GM12878 (cell line): ENCODE results near the gene TMC6. TPM values are rescaled to one million over a fixed set of nuclear protein-coding genes. Genes with fewer than 3 reads are reported as not detected.

Experiments used
- BACH1 ChIP-seq: fragments of 450-650 bp; IDR thresholded peaks from 2 replicates; pipeline ENCODE4 v1.6.1; 2017; ENCODE audit warnings: mild to moderate bottlenecking, borderline replicate concordance
- BMI1 ChIP-seq: fragments of 450-650 bp; IDR thresholded peaks from 2 replicates; pipeline ENCODE4 v1.6.1; 2016; ENCODE audit warnings: mild to moderate bottlenecking, moderate library complexity, borderline replicate concordance
- CHD1 ChIP-seq: IDR thresholded peaks from 2 replicates; pipeline ENCODE4 v1.6.1; 2012; ENCODE audit warnings: low read depth, low read length, improper control_type of control experiment
- CHD2 ChIP-seq: IDR thresholded peaks from 2 replicates; pipeline ENCODE4 v1.6.1; 2011; ENCODE audit warnings: low read depth, low read length, improper control_type of control experiment, borderline replicate concordance
- CHD4 ChIP-seq: fragments of 200-600 bp; sonication (generic); IDR thresholded peaks from 2 replicates; pipeline ENCODE4 v1.6.1; 2016; ENCODE audit warnings: mild to moderate bottlenecking
- DPF2 ChIP-seq: fragments of 450-650 bp; IDR thresholded peaks from 2 replicates; pipeline ENCODE4 v1.6.1; 2017; ENCODE audit warnings: mild to moderate bottlenecking
- EED ChIP-seq: sonication (generic); IDR thresholded peaks from 2 replicates; pipeline ENCODE4 v1.6.1; 2016; ENCODE audit warnings: antibody characterized with exemption, low read depth
- EGR1 ChIP-seq, 2 experiments: IDR thresholded peaks; 1 replicate in 1 of 2; 2 replicates in 1 of 2; pipeline ENCODE4 v1.6.1; 2011 to 2012; ENCODE audit warnings: low read depth in 2 of 2, low read length in 2 of 2, borderline replicate concordance in 1 of 2, mild to moderate bottlenecking in 1 of 2, moderate library complexity in 1 of 2
- GABPA ChIP-seq: IDR thresholded peaks from 2 replicates; pipeline ENCODE4 v1.6.1; 2014; ENCODE audit warnings: antibody characterized with exemption, low read depth, mild to moderate bottlenecking, inconsistent platforms
- IKZF2 ChIP-seq, 2 experiments: fragments of 450-650 bp; IDR thresholded peaks; 2 replicates each; pipeline ENCODE4 v1.6.1; 2017; ENCODE audit warnings: mild to moderate bottlenecking in 2 of 2, moderate library complexity in 2 of 2
- IRF4 ChIP-seq: IDR thresholded peaks from 2 replicates; pipeline ENCODE4 v1.6.1; 2011; ENCODE audit warnings: low read depth, low read length
- KDM1A ChIP-seq: fragments of 200-600 bp; sonication (generic); IDR thresholded peaks from 2 replicates; pipeline ENCODE4 v1.6.1; 2016; ENCODE audit warnings: borderline replicate concordance
- NR2F1 ChIP-seq: fragments of 450-650 bp; conservative IDR thresholded peaks from 2 replicates; pipeline ENCODE4 v1.6.1; 2017; ENCODE audit warnings: mild to moderate bottlenecking
- POLR2A ChIP-seq: IDR thresholded peaks from 2 replicates; pipeline ENCODE4 v1.6.1; 2011; ENCODE audit warnings: low read depth, mild to moderate bottlenecking, low read length
- RB1 ChIP-seq: fragments of 450-650 bp; formaldehyde crosslinking; IDR thresholded peaks from 2 replicates; pipeline ENCODE4 v1.6.1; 2017; ENCODE audit warnings: mild to moderate bottlenecking, borderline replicate concordance
- SMC3 ChIP-seq: IDR thresholded peaks from 2 replicates; pipeline ENCODE4 v1.6.1; 2011; ENCODE audit warnings: low read length, improper control_type of control experiment, borderline replicate concordance
- SREBF1 ChIP-seq: IDR thresholded peaks from 2 replicates; pipeline ENCODE4 v1.6.1; 2012; ENCODE audit warnings: mild to moderate bottlenecking, low read length
- STAT1 ChIP-seq: fragments of 450-650 bp; conservative IDR thresholded peaks from 2 replicates; pipeline ENCODE4 v1.6.1; 2014; ENCODE audit warnings: antibody characterized with exemption, mild to moderate bottlenecking
- STAT3 ChIP-seq: IDR thresholded peaks from 2 replicates; pipeline ENCODE4 v1.6.1; 2011; ENCODE audit warnings: low read depth, low read length, improper control_type of control experiment
- TCF7 ChIP-seq: IDR thresholded peaks from 2 replicates; pipeline ENCODE4 v1.6.1; 2014; ENCODE audit warnings: antibody characterized with exemption, borderline replicate concordance
- ZNF384 ChIP-seq: IDR thresholded peaks from 2 replicates; pipeline ENCODE4 v1.6.1; 2012; ENCODE audit warnings: low read depth, mild to moderate bottlenecking, low read length, improper control_type of control experiment, borderline replicate concordance
- polyA plus RNA-seq, 11 experiments: library from polyadenylated mRNA; depleted of rRNA in 4 of 11; unstranded in 6 of 11; stranded (reverse) in 5 of 11; fragments of >200 nt; fragmentation: Nextera tagmentation in 4 of 11; fragmentation: Illumina TruSeq in 1 of 11; extraction: Ambion mirVana in 4 of 11; extraction: Trizol in 1 of 11; gene quantifications; 1 replicate in 1 of 11; 2 replicates in 10 of 11; pipeline versions ENCODE4 v1.2.1 to v1.2.3, GENCODE V29; 2011 to 2016; ENCODE audit warnings: inconsistent platforms in 2 of 11, missing spikeins in 2 of 11, low read depth in 1 of 11
- total RNA-seq, 4 experiments: library from RNA; depleted of rRNA in 3 of 4; stranded (reverse); fragments of >200 nt in 3 of 4; fragmentation: Illumina TruSeq in 1 of 4; extraction: Trizol in 1 of 4; gene quantifications; 2 replicates each; pipeline versions ENCODE4 v1.2.1 to v1.2.3, GENCODE V29; 2013 to 2021
- TF ChIP-seq, protein P1 (sequence below): IDR thresholded peaks from 2 replicates; pipeline ENCODE4 v1.6.1; 2012; ENCODE audit warnings: mild to moderate bottlenecking, low read depth, low read length
- TF ChIP-seq, protein P2 (sequence below): fragments of 450-650 bp; IDR thresholded peaks from 2 replicates; pipeline ENCODE4 v1.6.1; 2016; ENCODE audit warnings: mild to moderate bottlenecking
- TF ChIP-seq, protein P3 (sequence below): fragments of 450-650 bp; IDR thresholded peaks from 2 replicates; pipeline ENCODE4 v1.6.1; 2016; ENCODE audit warnings: mild to moderate bottlenecking
- TF ChIP-seq, protein P4 (sequence below): IDR thresholded peaks from 2 replicates; pipeline ENCODE4 v1.6.1; 2011; ENCODE audit warnings: low read depth, mild to moderate bottlenecking, low read length, moderate library complexity, borderline replicate concordance; ENCODE audit errors: extremely low read depth

Gene TMC6
- total and polyA plus RNA-seq, 10 of the 15 experiments (the other 5 are each of a cell fraction or from before 2014, with no cell fraction given) = 1.9 to 232 (median 60.6) TPM

DNA sequence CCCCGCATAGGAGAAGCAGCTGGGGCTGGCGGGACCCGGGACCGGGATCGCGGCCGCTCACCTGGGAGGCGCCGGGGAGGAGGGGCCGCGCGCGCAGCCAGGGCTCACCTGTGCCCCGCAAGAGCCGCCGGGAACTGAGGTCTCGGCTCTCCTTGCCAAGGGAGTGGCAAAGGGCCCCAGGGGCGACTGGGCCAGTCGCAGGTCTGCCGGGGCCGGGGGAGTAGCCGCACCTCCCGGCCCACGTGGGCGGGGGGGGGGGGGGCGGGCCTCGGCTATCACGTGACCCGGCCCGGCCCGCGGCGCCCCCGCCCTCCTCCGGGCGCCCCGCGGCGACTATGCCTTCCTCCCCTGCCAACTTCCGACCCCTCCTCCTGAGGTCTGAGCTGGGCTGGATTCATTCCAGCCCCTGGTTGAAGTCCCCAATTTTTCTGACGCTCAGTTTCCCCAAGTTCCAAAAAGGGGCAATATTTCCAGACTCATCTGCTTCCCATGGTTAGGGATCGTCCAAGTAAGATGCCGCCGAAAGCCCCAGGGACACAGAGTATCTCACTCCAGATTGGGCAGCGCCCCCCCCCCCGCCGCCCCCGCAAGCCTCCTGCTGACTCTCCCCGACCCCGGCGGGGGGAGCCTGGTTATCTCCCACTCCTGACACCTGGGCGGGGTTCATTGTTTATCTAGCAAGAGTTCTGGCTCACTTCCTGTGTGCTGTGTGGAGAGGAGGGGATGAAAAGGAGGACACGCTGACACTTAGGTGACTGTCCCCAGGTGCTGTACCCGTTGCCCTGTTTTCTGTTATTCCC lies at the start of gene TMC6 (continued):
- TF ChIP-seq, protein P1, sequence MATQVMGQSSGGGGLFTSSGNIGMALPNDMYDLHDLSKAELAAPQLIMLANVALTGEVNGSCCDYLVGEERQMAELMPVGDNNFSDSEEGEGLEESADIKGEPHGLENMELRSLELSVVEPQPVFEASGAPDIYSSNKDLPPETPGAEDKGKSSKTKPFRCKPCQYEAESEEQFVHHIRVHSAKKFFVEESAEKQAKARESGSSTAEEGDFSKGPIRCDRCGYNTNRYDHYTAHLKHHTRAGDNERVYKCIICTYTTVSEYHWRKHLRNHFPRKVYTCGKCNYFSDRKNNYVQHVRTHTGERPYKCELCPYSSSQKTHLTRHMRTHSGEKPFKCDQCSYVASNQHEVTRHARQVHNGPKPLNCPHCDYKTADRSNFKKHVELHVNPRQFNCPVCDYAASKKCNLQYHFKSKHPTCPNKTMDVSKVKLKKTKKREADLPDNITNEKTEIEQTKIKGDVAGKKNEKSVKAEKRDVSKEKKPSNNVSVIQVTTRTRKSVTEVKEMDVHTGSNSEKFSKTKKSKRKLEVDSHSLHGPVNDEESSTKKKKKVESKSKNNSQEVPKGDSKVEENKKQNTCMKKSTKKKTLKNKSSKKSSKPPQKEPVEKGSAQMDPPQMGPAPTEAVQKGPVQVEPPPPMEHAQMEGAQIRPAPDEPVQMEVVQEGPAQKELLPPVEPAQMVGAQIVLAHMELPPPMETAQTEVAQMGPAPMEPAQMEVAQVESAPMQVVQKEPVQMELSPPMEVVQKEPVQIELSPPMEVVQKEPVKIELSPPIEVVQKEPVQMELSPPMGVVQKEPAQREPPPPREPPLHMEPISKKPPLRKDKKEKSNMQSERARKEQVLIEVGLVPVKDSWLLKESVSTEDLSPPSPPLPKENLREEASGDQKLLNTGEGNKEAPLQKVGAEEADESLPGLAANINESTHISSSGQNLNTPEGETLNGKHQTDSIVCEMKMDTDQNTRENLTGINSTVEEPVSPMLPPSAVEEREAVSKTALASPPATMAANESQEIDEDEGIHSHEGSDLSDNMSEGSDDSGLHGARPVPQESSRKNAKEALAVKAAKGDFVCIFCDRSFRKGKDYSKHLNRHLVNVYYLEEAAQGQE = no peak
- TF ChIP-seq EED = peak; percentile 35; the same call in 1 of the 2 replicates
- TF ChIP-seq, protein P2, sequence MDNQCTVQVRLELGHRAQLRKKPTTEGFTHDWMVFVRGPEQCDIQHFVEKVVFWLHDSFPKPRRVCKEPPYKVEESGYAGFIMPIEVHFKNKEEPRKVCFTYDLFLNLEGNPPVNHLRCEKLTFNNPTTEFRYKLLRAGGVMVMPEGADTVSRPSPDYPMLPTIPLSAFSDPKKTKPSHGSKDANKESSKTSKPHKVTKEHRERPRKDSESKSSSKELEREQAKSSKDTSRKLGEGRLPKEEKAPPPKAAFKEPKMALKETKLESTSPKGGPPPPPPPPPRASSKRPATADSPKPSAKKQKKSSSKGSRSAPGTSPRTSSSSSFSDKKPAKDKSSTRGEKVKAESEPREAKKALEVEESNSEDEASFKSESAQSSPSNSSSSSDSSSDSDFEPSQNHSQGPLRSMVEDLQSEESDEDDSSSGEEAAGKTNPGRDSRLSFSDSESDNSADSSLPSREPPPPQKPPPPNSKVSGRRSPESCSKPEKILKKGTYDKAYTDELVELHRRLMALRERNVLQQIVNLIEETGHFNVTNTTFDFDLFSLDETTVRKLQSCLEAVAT = peak; percentile 8; the same call in 1 of the 2 replicates
- no peak; the same call in 1 of the 2 replicates for TF ChIP-seq RB1
- TF ChIP-seq KDM1A = no peak
- no peak for TF ChIP-seq SREBF1
- peak in 1 of 2 experiments; percentile 91; a peak in 2 of 3 replicates for TF ChIP-seq EGR1 (IDR thresholded peaks at IDR 0.05; ENCODE audit: borderline replicate concordance in 1 of 2, low read depth in 2 of 2, low read length in 2 of 2)
- no peak for TF ChIP-seq STAT1
- 0 out of 2 replicates have a peak, but pooled peaks have one; percentile 57 for TF ChIP-seq DPF2
- no peak for TF ChIP-seq CHD1
- TF ChIP-seq STAT3 = no peak
- TF ChIP-seq TCF7 = no peak
- peak; percentile 41; the same call in 1 of the 2 replicates for TF ChIP-seq NR2F1
- peak; percentile 89 for TF ChIP-seq POLR2A
- TF ChIP-seq IRF4 = no peak
- TF ChIP-seq CHD2 = 0 out of 2 replicates have a peak, but pooled peaks have one; percentile 10
- no peak for TF ChIP-seq SMC3
- no peak for TF ChIP-seq ZNF384
- TF ChIP-seq IKZF2 (IDR thresholded peaks at IDR 0.05) = peak; percentile 66 to 76
- TF ChIP-seq GABPA = no peak
- TF ChIP-seq BACH1 = peak; percentile 55
- no peak for TF ChIP-seq CHD4
- TF ChIP-seq, protein P3, sequence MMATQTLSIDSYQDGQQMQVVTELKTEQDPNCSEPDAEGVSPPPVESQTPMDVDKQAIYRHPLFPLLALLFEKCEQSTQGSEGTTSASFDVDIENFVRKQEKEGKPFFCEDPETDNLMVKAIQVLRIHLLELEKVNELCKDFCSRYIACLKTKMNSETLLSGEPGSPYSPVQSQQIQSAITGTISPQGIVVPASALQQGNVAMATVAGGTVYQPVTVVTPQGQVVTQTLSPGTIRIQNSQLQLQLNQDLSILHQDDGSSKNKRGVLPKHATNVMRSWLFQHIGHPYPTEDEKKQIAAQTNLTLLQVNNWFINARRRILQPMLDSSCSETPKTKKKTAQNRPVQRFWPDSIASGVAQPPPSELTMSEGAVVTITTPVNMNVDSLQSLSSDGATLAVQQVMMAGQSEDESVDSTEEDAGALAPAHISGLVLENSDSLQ = peak; percentile 14; the same call in 1 of the 2 replicates
- no peak for TF ChIP-seq BMI1
- TF ChIP-seq, protein P4, sequence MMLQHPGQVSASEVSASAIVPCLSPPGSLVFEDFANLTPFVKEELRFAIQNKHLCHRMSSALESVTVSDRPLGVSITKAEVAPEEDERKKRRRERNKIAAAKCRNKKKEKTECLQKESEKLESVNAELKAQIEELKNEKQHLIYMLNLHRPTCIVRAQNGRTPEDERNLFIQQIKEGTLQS = no peak
